Limb (tissue), 2 donors: Measurements from ENCODE around the gene COMP.
A peak's percentile ranks its signal among the peaks of the same experiment; 100 is the strongest.
"Not testable (repeated sequence)": the region's sequence is repeated elsewhere in the genome, so short reads cannot be mapped to it uniquely, and the experiment has no call there.

Experiments used
- DNase-seq, 2 donors: peaks; one replicate each; pipeline ENCODE4 v3.0.0-alpha.2; 2016; ENCODE audit errors: extremely low spot score in 2 of 2

Gene COMP

DNA sequence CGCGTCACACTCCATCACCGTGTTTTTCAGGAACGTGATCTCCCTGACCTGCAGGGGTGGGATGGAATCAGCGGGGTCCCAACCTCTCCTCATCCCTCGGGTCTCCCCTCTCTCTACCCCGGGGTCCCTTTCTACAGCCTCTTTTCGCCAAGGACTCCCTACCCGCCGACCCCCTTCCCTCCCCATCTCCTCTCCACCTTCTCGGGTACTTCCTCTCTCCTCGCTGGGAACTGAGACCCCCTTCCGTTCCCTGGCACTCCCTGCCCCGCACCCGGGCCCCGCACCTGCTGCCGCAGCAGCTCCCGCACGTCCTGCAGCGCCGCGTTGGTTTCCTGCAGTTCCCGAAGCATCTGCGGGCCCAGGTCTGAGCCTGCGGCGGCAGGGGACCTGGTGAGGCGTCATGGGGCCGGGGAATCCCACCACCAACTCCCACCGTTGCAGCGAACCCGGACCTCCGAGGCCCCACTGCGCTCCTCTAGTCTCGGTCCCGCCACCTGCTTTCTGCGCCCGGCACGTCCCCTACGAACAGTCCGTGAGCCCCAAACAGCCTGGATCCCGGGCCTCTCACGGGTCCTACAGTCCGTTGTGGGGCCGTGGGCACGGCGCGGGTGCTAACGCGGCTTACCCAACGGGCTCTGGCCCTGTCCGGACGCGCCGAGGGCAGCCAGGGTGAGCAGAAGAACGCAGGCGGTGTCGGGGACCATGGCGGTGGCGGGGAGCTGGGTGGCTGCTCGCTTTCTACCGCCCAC, at the start of gene COMP:
COMP (minus strand) TSS at position 740 of the 749 bp plus-strand sequence; CDS start at position 704, 36 bp downstream.
- no peak for DNase-seq

DNA sequence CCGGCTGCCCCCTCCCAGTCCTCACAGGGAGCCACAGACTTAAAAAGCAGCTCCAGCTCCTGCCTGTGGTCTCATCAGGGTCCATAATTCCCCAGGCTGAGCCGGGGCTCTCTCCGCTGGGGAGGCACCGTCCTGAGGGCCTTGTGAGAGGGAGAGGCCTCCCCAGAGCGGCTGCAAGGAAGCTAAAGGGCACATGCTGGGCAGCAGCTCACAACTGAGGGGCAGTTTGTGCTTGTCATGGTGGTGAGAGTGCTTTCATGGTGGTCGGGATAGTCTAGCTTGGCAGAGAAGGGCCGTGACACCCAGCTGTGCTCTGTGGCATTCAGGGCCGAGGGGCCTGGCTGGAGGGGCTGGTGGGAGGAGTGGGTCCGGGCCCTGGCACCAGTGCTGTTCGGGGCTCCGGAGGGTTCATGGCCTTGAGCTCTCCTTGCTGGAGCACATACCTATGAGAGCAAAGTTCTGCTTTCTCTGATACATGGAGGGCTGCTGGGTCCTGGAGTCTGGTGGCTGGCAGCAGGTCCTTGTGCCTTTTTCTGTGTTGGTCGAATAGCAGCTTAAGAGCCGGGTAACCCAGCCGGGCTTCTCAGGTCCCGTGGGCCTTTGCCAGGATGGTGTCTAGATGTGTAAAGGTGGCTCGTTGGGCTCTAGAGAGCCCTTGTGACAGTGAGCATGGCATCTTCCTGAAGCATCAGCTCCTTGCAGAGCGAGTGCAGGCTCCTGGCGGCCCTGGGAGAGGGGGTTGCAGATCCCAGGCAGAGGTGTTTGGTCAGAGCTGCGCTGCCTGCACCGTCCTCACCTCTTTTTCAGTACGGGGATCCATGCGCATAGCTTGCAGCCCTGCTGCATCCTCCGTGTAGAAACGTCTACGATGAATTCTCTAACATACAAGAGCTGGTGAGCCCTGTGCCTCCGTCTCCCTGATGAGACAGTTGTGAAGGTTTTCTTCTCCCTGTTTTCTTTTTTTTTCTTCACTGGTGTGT, 49.5 kb upstream of the COMP start:
- DNase-seq = no peak

DNA sequence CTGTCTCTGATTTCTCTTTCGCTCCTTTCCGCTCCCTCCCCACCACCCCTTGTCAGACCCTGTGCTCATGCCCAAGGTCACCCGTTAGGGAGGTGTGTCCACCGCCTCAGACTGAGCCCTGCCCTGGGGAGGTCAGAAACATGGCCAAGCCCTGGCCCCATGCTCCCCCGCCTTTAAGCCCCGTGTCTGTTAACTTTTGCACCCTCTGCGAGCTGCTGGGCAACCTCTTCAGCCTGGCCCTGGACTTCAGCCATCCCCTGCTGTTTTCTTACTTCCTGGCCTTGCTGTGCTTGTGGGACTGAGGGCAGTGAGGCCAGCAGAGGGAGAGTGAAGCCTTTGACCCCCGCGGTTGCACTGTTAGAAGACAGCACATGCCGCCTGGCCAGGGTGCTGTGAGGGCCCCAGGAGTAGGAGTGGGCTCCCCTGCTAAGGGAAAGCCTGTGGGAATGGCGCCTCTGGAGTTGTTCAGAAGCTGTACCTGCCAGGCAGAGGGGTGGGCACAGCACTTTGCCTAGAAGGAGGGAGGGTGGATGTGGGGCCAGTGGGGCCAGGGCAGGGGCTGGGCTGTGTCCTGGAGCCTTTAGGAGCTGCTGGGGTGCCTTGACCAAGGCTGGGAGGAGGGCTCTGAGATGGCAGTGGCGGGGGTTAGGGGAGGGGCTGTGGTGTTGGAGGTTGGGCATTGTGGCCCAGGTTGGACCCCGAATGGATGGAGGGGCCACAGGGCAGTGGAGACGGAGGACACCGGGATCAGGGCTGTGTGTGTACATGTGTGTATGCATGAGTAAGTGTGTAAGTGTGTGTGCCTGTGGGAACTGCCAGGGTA, 48.6 kb upstream of the COMP start:
- peak in 1 of 2 donors; percentile 24 for DNase-seq

DNA sequence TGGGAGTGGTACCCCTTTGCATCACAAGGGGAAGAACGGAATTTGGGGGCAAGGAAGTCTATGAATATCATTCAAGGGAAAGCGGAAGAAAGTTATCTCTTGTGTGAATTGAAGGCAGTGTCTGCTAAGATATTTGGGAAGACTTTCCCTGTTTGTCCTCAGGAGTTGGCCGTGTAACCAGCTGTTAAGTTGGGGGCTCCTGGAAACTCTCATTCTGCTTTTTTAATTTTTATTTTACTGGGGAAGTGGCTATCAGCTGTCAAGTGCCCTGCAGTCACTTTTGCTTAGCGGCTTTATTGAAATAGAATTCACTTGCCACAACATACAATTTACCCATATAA, 43.5 kb upstream of the COMP start:
- DNase-seq = no peak

DNA sequence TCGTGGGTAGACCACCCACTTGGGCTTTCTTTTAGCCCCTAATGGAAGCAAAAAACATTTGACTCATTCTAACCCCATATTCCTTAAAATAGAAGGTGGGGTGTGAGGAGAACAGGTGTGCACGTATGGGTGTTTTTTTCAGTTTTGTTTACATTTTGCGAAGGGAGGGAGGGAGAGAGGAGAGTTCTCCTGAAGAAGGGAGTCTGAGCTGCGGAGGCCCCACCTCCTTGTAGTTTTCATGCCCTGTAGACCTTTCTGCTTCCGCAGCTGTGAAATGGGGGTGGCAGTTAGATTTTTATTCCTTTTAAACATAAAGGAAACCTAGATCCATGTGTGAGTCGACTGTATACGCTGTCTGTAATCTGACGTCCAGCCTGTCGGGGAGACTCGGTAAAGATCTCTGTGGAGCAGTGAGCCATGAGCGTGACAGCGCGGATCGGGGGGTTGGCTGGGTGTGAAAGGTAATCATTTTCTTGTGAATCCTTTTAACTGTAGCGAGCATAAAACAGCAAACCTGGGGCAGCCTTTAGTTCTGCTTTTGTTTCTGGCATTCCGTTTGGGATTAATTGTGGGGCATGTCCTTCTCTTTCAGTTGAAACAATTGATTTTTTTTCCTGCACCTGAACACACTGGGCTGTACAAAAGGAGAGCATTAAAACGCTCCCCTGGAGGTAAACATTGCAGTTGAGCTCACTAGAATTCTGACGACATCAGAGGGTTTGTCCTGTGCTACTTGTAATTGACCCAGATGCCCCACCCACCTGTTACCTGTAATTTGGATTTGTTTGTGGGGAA, 42.9 kb upstream of the COMP start:
- DNase-seq = no peak

DNA sequence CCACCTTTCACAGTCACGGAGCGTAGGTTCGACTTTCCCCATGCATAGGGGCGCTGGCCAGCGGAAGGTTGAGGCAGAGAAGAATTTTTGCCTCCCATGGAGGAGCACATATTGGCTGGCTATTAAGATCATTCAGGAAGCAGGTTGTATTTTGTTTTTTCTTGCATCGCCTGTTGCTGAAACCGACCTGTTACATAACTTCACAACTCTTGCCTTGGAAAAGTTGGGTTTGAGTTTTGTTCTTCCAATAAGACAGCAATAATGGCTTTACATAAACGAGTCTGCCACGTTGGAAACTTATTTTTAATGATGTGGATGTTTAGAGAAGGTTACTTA, 42.0 kb upstream of the COMP start:
- no peak for DNase-seq

DNA sequence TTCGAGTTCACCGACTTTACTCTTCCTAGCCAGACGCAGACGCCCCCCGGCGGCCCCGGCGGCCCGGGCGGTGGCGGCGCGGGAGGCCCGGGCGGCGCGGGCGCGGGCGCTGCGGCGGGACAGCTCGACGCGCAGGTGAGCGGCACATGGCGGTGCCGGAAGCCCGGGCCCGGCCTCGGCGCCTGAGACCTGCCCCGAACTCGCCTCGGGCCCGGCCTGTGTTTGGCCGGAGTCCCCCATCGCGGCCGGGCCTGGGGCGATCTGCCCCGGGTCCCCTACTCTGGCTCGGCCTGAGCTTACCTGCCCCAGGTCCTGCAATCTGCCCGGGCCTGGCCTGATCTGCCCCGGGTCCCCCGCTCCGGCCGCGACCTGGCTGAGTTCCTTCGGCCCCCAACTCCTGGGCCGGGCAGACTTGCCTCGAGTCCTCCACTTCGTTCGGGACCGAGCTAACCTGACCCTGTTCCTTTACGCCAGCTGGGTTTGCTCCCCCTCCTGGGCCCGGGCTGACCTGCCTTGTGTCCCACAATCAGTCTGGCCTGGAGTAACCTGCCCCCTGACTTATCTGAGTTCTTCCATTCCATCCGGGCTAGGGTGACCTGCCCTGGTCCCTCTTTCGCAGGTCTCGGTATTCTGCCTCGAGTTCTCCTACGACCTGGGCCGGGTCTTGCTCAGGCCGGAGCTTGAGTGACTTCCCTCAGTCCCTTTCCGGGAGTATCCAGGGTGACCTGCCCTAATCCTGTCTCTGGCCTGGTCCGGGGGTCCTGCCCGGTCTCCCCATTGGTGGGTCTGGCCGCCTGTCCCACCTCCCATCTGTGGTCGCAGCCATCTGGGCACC, 41.4 kb upstream of the COMP start:
- peak in 1 of 2 donors; percentile 46 for DNase-seq

DNA sequence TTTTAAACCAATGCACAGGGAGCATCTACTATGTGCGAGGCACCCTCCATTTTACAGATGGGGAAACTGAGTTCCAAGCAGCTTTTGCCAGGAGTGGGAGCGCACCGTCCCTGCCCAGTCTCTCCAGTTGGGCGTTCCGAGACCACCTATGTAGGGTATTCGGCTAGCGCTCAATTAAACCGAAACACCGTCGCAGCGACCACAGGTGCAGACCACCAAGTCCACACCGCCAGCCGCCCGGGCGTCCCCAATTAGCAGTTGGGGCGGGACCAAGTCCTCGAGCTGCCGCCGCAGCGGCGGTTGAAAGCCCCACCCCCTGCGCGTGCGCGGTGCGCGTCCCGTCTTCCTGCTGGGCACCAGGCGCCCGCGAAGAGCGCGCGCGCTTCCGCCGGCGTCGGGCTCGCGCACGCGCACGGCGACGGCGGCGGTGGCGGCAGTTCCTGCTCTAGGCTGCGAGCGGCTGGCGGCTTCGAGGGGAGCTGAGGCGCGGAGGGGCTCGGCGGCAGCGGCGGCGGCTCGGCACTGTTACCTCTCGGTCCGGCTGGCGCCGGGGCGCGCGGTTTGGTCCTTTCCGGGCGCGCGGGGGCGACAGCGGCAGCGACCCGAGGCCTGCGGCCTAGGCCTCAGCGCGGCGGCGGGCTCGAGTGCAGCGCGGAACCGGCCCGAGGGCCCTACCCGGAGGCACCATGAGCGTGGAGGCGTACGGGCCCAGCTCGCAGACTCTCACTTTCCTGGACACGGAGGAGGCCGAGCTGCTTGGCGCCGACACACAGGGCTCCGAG, 40.6 kb upstream of the COMP start, which contains the start of gene UPF1:
UPF1 (plus strand) TSS at position 436 of the 782 bp plus-strand sequence; CDS start at position 687, 251 bp downstream.
- DNase-seq = peak; percentile 94 to 97

DNA sequence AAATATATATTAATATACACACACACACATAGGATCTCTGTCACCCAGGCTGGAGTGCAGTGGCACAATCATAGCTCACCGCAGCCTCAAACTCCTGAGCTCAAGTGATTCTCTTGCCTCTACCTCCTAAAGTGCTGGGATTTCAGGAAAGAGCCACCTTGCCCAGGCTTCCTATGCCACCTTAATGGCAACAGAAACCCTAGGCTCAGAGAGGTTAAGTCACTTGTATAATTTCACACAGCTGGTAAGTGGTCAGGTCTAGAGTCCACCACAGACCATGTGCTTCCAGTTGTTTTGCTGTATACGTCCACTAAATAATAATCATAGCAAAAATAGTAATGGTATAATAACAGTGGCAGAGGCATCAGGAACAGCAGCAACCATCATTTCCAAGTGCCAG, 39.4 kb upstream of the COMP start:
- no peak for DNase-seq

DNA sequence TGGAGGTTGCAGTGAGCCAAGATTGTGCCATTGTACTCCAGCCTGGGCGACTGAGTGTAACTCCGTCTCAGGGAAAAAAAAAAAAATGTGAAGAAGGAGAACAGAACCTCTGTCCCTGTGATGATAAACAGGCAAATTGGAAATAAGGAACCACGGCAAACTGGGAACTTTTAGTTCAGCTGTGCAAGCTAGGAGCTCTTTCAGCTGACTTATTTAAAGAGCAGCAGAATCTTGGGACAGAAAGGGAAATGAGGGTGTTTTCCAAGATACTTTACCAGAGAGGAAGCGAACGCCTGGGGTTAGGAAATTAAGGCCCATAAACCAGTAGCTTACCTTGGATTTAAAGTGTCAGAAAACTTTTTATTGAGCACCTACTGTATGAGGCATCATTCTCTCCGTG, 37.7 kb upstream of the COMP start:
- no peak for DNase-seq

DNA sequence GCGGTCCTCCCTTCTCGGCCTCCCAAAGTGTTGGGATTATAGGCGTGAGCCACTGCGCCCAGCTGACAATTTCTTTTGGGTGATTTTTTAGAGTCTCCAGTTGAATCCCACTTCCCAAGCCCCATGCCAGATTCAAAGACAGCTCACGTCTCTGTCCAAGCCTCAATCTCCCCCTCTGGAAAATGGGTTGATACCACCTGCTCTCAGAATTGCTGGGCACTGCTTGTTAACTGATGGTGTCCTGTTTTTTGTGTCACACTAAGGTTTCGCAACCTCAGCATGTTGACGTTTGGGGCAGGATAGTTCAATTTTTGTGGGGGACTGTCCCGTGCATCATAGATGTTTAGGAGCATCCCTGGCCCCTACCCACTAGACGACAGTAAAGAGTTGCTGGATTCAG, 26.5 kb upstream of the COMP start:
- no peak for DNase-seq

DNA sequence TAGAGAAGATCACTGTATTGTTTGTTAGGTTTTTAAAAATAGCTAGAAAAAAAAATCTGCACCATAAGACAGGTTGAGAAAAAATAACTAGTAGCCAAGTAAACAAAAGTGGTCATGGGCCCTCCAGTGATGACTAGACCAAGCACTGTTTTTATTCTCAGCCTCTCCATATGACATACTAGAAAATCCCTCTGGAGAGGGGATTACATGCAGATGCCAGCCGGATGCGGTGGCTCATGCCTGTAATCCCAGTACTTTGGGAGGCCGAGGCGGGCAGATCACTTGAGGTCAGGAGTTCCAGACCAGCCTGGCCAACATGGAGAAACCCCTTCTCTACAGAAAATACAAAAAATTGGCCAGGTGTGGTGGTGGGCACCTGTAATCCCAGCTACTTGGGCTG, 25.5 kb upstream of the COMP start:
- DNase-seq = not testable (repeated sequence)

DNA sequence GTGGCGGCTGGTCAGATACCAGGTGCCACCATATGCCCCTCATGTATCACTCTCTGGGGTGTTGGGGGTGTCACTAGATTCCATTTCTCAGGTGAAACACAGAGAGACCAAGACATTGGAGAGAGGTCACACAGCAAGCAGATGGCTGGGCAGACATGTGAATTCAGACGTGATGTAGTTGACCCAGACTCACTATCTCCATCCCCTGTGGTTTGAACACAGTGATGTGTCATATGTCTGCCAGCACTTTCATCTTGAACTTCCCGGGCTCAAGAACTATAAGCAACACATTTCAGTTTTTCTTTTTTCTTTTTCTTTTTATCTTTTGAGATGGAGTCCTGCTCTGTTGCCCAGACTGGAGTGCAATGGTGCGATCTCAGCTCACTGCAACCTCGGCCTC, 24.6 kb upstream of the COMP start:
- DNase-seq = no peak

DNA sequence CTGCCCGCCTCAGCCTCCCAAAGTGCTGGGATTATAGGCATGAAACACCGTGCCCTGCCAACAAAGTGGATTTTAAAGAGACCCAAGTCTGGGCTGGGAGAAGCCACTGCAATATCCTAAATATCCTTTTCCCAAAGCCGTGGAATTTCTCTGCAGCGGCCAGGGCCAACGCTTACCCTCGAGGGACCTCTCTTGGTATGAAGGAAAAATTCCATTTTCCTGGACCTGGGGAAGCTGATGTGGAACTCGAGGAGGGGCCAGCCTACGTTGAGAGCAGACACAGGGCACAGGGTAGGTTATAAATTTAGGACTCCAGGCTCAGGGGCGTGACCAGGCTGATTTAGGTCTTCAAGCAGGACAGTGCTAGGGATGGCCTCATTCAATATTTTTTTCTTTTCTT, 23.0 kb upstream of the COMP start:
- peak in 1 of 2 donors; percentile 52 for DNase-seq

DNA sequence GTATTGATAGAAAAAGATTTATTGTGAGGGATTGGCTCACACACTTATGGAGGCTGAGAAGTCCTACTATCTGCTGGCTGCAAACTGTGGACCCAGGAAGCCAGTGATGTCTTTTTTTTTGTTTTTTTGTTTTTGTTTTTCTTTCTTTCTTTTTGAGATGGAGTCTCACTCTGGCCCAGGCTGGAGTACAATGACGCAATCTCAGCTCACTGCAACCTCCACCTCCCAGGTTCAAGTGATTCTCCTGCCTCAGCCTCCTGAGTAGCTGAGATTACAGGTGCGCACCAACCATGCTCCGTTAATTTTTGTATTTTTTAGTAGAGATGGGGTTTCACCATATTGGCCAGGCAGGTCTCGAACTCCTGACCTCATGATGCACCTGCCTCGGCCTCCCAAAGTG, 20.5 kb upstream of the COMP start:
- not testable (repeated sequence) for DNase-seq

DNA sequence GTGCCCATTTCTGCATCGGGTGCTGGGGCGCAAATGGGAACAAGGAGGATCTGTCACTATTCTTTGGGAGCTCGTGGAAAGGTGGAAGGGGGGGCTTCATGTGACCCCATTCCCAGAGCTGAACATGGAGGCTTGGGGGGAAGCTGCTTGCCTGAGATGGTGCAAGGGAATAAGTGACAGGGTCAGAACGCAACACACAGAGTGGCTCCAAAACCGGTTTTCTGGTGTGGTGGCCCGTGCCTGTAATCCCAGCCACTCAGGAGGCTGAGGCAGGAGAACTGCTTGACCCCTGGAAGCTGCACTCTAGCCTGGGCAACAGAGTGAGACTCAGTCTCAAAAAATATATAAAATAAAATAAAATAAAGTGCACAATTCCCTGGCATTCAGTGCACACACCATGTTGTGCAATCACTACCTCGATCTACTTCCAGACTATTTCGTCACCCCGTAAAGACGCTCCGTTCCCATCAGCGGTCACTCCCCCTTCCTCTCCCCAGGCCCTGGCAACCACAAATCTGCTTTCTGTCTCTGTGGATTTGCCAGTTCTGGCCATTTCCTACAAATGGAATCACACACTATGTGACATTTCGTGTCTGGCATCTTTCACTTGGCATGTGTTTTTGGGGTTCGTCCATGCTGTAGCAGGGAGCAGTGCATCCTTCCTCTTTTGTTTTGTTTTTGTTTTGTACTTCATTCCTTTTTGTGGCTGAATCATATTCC, 18.2 kb upstream of the COMP start:
- DNase-seq = no peak

DNA sequence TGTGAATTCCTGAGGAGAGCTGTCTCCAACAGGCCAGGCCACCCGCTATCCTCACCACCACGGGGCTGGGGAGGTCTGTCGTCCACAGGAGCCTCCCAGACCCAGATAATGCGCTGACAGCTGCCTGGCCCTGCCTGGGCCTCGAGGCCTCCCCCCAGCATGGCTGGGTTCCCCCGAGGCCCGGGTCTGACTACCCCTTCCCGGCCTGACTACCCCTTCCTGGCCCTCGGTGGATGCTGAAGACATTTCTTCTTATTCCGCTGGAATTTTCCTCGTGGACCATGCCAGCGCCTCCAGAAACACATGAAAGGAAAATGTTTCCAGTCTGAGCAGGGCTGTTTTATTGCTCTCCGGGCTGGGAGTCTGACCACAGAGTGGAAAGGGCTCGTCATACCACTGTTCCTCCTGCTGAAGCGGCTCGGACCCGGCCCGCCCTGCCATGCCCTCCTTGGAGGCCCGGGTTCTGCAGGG, 16.8 kb upstream of the COMP start:
- peak; percentile 66 to 69 for DNase-seq

DNA sequence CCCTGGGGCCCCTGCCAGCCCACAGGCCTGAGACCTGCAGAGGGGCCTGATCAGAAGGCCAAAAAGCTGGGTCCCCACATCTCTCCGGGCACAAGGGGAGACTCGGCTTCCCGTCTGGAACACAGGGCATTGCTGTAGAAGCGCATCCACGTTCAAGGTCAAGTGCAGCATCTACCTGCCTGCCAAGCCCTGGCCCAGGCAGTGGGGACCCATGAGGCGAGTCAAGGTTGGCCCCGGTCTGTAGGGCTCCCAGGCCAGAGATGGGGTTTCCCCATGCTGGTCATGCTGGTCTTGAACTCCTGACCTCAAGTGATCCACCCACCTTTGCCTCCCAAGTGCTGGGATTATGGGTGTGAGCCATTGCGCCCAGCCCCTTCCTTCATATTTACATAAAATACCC, 13.5 kb upstream of the COMP start:
- DNase-seq = no peak
